SU-DHL-6 (cell line): Measurements from ENCODE around the gene HELT.

Source experiments
- H2AFZ ChIP-seq: fragments of 200-600 bp; sonication (generic); 2 replicates; pipeline ENCODE4 v1.6.1; 2014; ENCODE audit warnings: low read depth, mild to moderate bottlenecking, moderate library complexity, mixed read lengths, antibody characterized with exemption, low read length; ENCODE audit not compliant: severe bottlenecking
- H3F3A ChIP-seq: fragments of 200-600 bp; shearing (Covaris generic); 2 replicates; pipeline ENCODE4 v1.6.0; 2016; ENCODE audit warnings: antibody characterized with exemption, mild to moderate bottlenecking; ENCODE audit not compliant: insufficient read depth
- H3K27ac ChIP-seq: fragments of 200-600 bp; sonication (generic); 2 replicates; pipeline ENCODE4 v1.5.1; 2016; ENCODE audit warnings: low read depth, mild to moderate bottlenecking, low read length, moderate library complexity, mixed read lengths
- H3K27me3 ChIP-seq: fragments of 200-600 bp; sonication (generic), shearing (Covaris generic); 2 replicates; pipeline ENCODE4 v1.6.0; 2014; ENCODE audit warnings: mild to moderate bottlenecking, low read length
- H3K36me3 ChIP-seq: fragments of 200-600 bp; sonication (generic); 2 replicates; pipeline ENCODE4 v1.6.1; 2014; ENCODE audit warnings: mild to moderate bottlenecking, low read length, mixed read lengths
- H3K4me2 ChIP-seq: fragments of 300-600, 200-600 bp; shearing (Covaris generic), sonication (generic); 2 replicates; pipeline ENCODE4 v1.6.0; 2014; ENCODE audit warnings: low read length, low read depth, mild to moderate bottlenecking; ENCODE audit not compliant: poor library complexity, severe bottlenecking
- H3K4me3 ChIP-seq: fragments of 200-600 bp; sonication (generic); 2 replicates; pipeline ENCODE4 v1.5.1; 2014; ENCODE audit warnings: antibody characterized with exemption, low read length, mild to moderate bottlenecking, mixed read lengths; ENCODE audit not compliant: insufficient read depth, poor library complexity, severe bottlenecking
- H3K79me2 ChIP-seq: fragments of 200-600 bp; sonication (generic); 2 replicates; pipeline ENCODE4 v1.6.1; 2014; ENCODE audit warnings: mild to moderate bottlenecking, low read length, moderate library complexity; ENCODE audit not compliant: insufficient read depth
- H3K9ac ChIP-seq: fragments of 200-600 bp; sonication (generic); 2 replicates; pipeline ENCODE4 v1.7.0; 2014; ENCODE audit warnings: mild to moderate bottlenecking, low read length
- H3K9me2 ChIP-seq: fragments of 200-600 bp; sonication (generic); replicated peaks from 2 replicates; pipeline ENCODE4 v1.6.1; 2014; ENCODE audit warnings: low read length; ENCODE audit not compliant: insufficient read depth
- H3K9me3 ChIP-seq: fragments of 200-600 bp; sonication (generic); 2 replicates; pipeline ENCODE4 v1.6.1; 2014; ENCODE audit warnings: low read length, mixed read lengths; ENCODE audit not compliant: insufficient read depth
- H4K20me1 ChIP-seq: fragments of 200-600 bp; sonication (generic); 2 replicates; pipeline ENCODE4 v1.6.1; 2014; ENCODE audit warnings: low read depth, mild to moderate bottlenecking, antibody characterized with exemption, low read length, moderate library complexity, mixed read lengths
- EZH2phosphoT487 ChIP-seq: fragments of 200-600 bp; sonication (generic), shearing (Covaris generic); conservative IDR thresholded peaks from 2 replicates; pipeline ENCODE4 v1.6.1; 2018; ENCODE audit warnings: mild to moderate bottlenecking, antibody characterized with exemption, low read length, moderate library complexity, mixed read lengths
- TF ChIP-seq, protein P1 (sequence below): fragments of 200-600 bp; sonication (generic); IDR thresholded peaks from one replicate; pipeline ENCODE4 v1.5.1; 2017; ENCODE audit warnings: antibody characterized with exemption, mild to moderate bottlenecking, low read length, moderate library complexity; ENCODE audit not compliant: insufficient read depth, poor library complexity, severe bottlenecking

HELT gene

GRCh38 chr4:185020293-185020808, 2.1 kb downstream of the HELT start:
- no peak overlapping the region for H2AFZ ChIP-seq
- H4K20me1 ChIP-seq = no peaks in the 10 kb centered on the region
- no peak for TF ChIP-seq EZH2phosphoT487
- TF ChIP-seq, protein P1, sequence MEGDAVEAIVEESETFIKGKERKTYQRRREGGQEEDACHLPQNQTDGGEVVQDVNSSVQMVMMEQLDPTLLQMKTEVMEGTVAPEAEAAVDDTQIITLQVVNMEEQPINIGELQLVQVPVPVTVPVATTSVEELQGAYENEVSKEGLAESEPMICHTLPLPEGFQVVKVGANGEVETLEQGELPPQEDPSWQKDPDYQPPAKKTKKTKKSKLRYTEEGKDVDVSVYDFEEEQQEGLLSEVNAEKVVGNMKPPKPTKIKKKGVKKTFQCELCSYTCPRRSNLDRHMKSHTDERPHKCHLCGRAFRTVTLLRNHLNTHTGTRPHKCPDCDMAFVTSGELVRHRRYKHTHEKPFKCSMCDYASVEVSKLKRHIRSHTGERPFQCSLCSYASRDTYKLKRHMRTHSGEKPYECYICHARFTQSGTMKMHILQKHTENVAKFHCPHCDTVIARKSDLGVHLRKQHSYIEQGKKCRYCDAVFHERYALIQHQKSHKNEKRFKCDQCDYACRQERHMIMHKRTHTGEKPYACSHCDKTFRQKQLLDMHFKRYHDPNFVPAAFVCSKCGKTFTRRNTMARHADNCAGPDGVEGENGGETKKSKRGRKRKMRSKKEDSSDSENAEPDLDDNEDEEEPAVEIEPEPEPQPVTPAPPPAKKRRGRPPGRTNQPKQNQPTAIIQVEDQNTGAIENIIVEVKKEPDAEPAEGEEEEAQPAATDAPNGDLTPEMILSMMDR = no peak
- H3K27me3 ChIP-seq = no peaks in the 10 kb centered on the region
- no peaks in the 10 kb centered on the region for H3K9me3 ChIP-seq
- no peak overlapping the region for H3K9ac ChIP-seq
- no peak overlapping the region for H3K27ac ChIP-seq
- H3K79me2 ChIP-seq = no peaks in the 10 kb centered on the region
- no peak overlapping the region for H3K4me3 ChIP-seq
- no peaks in the 10 kb centered on the region for H3K36me3 ChIP-seq
- H3F3A ChIP-seq = no peaks in the 10 kb centered on the region
- H3K9me2 ChIP-seq = no peaks in the 10 kb centered on the region
- no peak overlapping the region for H3K4me2 ChIP-seq

DNA sequence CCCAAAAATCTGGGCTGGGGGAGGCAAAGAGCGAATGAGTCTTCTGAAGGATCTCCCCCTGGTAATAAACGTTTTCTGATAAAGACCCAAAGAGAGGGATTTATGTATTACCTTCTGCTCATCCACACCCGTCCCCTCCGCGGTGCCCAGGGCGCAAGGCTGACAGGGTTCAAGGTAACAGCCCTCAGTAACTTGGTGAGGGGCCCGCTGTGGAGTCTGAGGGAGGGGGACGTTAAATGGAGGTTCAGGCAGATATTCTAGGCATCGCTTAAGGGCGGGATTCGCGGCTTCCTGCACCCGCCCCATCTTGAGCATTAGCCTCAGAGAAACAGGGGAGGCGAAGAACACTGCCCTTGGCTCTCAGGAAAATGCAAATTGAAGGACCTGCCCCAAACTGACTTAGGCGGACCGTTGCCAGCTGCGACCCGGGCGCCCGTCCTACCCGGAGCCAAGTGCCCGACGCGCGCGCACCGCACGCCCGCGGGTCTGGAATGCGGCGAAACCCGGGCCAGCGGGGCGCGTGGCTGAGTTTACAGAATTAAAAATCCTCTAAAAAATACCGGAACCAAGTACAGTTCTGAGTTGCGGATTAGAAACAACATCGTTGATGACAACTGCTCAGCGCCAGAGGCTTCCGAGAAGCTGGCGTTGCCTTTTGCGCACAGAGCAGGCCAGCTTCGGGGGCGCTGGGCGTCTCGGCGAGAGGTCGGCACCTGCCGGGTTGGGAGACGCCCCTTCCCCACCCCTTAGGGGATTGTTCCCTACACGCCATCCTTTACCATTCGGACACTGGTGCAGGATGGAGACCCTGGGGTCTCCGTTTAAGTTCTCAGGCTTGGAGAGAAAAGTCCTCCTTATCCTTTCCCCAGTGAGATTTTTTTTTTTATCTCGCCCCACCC, 2.8 kb downstream of the HELT start:
- H3F3A ChIP-seq = no peaks in the 10 kb centered on the region
- H3K9ac ChIP-seq = no peak overlapping the region
- H2AFZ ChIP-seq = no peak overlapping the region
- H4K20me1 ChIP-seq = no peaks in the 10 kb centered on the region
- no peaks in the 10 kb centered on the region for H3K9me2 ChIP-seq
- H3K27me3 ChIP-seq = no peaks in the 10 kb centered on the region
- H3K4me2 ChIP-seq = no peak overlapping the region
- TF ChIP-seq, protein P1 = no peak
- TF ChIP-seq EZH2phosphoT487 = no peak
- H3K27ac ChIP-seq = no peak overlapping the region
- H3K36me3 ChIP-seq = no peaks in the 10 kb centered on the region
- H3K79me2 ChIP-seq = no peaks in the 10 kb centered on the region
- no peak overlapping the region for H3K4me3 ChIP-seq
- no peaks in the 10 kb centered on the region for H3K9me3 ChIP-seq

DNA sequence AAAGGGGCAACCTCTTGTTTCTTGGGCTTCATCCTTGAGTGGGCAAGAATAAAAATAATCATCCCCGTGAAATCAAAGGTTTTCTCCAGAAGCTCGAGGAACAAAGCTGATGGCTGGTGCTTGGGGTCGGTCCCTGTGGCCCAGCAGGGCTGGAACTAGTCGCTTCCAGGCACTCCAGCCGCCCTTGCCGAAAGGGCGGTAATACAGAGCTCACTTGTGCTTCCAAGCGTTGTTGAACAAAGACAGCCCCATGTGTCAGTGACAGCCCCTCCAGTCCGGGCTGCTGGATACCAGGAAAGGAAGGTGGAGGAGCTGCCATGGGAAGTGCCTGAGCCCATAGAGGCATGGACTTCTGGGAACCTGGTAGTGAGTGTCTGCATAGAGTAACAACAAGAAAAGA, 5.2 kb downstream of the HELT start:
- no peak overlapping the region for H3K4me3 ChIP-seq
- no peaks in the 10 kb centered on the region for H3K9me3 ChIP-seq
- TF ChIP-seq EZH2phosphoT487 = no peak
- TF ChIP-seq, protein P1 = no peak
- H3K4me2 ChIP-seq = no peak overlapping the region
- no peak overlapping the region for H3K9ac ChIP-seq
- H3K36me3 ChIP-seq = no peaks in the 10 kb centered on the region
- H3K27ac ChIP-seq = no peak overlapping the region
- H3K79me2 ChIP-seq = no peaks in the 10 kb centered on the region
- H3K9me2 ChIP-seq = no peaks in the 10 kb centered on the region
- H2AFZ ChIP-seq = no peak overlapping the region
- no peaks in the 10 kb centered on the region for H3F3A ChIP-seq
- no peaks in the 10 kb centered on the region for H4K20me1 ChIP-seq
- H3K27me3 ChIP-seq = no peaks in the 10 kb centered on the region
